Prostate gland (tissue), 2 donors: Measurements from ENCODE around the gene LPAR2.
A peak's percentile ranks its signal among the peaks of the same experiment; 100 is the strongest.

Source experiments
- POLR2A ChIP-seq: fragments of 450-650 bp; IDR thresholded peaks from one replicate; pipeline ENCODE4 v1.6.1; 2016; ENCODE audit warnings: antibody characterized with exemption, mild to moderate bottlenecking
- TF ChIP-seq, protein P1 (sequence below), 4 experiments: fragments of 200-600 bp in 2 of 4; fragments of 450-650 bp in 2 of 4; sonication (generic) in 2 of 4; IDR thresholded peaks; 1 replicate in 3 of 4; 2 replicates in 1 of 4; pipeline ENCODE4 v1.5.1; 2016 to 2019; ENCODE audit warnings: antibody characterized with exemption in 4 of 4, mild to moderate bottlenecking in 2 of 4, moderate library complexity in 2 of 4

DNA sequence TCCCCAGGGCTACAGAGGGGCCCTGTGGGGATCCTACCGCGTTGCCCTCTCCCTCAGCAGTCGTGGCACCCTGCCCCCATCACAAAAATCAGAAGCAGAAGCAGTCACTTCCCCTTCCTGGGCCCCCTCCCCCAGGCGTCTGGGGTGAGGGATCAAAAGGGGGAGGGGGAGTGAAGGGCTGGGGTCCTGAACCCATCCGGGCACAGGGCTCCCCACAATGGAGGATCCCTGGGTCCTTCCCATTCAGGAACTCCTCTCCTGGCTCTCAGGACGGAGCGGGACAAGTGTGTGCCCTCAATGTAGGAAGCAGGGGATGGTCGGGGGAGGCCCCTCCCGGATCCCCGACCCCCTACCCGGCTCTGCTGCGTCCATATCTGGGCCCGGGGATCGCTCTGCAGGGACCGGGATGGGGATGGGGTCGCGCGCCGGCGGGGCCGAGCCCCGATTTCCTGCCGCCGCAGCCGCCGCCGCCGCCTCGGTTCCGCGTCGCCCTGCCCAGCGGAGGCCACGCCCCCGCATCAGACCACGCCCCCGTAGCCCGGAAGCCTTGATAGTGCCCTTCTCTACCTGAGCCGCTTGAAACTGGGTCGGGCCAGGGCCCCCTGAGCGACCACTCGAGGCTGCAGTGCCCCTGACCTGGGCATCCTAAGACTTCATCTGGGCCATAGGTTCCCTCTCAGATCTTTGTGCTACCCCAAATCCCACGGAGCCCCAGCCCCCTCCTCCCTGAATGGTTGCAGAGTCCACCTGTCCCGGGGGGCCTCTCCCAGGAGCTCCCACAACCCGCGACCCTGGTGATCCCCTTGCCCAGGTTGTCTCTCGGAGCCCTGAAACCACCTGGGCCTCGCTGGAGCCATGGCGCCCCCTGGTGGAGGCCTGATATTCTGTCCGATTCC is 15.4 kb upstream of the LPAR2 start, which contains the start of gene GMIP:
- TF ChIP-seq, protein P1, sequence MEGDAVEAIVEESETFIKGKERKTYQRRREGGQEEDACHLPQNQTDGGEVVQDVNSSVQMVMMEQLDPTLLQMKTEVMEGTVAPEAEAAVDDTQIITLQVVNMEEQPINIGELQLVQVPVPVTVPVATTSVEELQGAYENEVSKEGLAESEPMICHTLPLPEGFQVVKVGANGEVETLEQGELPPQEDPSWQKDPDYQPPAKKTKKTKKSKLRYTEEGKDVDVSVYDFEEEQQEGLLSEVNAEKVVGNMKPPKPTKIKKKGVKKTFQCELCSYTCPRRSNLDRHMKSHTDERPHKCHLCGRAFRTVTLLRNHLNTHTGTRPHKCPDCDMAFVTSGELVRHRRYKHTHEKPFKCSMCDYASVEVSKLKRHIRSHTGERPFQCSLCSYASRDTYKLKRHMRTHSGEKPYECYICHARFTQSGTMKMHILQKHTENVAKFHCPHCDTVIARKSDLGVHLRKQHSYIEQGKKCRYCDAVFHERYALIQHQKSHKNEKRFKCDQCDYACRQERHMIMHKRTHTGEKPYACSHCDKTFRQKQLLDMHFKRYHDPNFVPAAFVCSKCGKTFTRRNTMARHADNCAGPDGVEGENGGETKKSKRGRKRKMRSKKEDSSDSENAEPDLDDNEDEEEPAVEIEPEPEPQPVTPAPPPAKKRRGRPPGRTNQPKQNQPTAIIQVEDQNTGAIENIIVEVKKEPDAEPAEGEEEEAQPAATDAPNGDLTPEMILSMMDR (IDR thresholded peaks at IDR 0.05) = peak; percentile 82 to 92 (median 89)
- peak; percentile 66 for TF ChIP-seq POLR2A
